Fibroblast of villous mesenchyme (primary cell): Measurements from ENCODE around the gene ARHGAP10. TPM values are rescaled to one million over a fixed set of nuclear protein-coding genes. Genes with fewer than 3 reads are reported as not detected.
A peak's percentile ranks its signal among the peaks of the same experiment; 100 is the strongest.

Source experiments
- DNase-seq: peaks from one replicate; pipeline ENCODE4 v3.0.0-alpha.2; 2010; ENCODE audit warnings: low read depth
- H3K4me3 ChIP-seq: 2 replicates; pipeline ENCODE4 v1.5.1; 2011; ENCODE audit warnings: low read depth, mild to moderate bottlenecking, low read length
- total RNA-seq: library from RNA; depleted of rRNA; stranded (reverse); fragments of >200 nt; gene quantifications from 2 replicates; pipeline ENCODE4 v1.2.3, GENCODE V29; 2012
- TF ChIP-seq, protein P1 (sequence below): IDR thresholded peaks from 2 replicates; pipeline ENCODE4 v1.5.1; 2012; ENCODE audit warnings: low read depth, mild to moderate bottlenecking, low read length; ENCODE audit not compliant: insufficient read depth

The ARHGAP10 gene
- total RNA-seq, 1 donor: 41.5 TPM

DNA sequence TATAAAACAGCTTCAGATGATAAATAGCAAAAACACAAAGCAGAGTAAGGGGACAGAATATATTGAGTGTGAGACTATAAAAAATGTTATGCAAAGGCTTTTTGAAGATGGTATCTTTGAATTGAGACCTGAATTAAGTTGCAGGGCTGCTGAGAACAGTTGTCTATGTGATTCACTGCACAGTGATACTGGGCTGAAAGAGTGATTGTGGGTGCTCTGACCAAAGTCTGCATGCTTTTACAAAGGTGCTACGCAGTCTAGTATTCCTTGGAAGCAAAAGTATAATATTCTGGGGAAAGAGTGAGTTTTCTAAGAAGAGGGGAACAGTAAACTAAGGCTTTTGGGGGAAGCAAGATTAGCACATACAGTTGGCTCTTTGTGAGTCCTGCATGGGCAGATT is 234.0 kb downstream of the ARHGAP10 start:
- no peak for DNase-seq
- TF ChIP-seq, protein P1, sequence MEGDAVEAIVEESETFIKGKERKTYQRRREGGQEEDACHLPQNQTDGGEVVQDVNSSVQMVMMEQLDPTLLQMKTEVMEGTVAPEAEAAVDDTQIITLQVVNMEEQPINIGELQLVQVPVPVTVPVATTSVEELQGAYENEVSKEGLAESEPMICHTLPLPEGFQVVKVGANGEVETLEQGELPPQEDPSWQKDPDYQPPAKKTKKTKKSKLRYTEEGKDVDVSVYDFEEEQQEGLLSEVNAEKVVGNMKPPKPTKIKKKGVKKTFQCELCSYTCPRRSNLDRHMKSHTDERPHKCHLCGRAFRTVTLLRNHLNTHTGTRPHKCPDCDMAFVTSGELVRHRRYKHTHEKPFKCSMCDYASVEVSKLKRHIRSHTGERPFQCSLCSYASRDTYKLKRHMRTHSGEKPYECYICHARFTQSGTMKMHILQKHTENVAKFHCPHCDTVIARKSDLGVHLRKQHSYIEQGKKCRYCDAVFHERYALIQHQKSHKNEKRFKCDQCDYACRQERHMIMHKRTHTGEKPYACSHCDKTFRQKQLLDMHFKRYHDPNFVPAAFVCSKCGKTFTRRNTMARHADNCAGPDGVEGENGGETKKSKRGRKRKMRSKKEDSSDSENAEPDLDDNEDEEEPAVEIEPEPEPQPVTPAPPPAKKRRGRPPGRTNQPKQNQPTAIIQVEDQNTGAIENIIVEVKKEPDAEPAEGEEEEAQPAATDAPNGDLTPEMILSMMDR: no peak
- no peak overlapping the region for H3K4me3 ChIP-seq

DNA sequence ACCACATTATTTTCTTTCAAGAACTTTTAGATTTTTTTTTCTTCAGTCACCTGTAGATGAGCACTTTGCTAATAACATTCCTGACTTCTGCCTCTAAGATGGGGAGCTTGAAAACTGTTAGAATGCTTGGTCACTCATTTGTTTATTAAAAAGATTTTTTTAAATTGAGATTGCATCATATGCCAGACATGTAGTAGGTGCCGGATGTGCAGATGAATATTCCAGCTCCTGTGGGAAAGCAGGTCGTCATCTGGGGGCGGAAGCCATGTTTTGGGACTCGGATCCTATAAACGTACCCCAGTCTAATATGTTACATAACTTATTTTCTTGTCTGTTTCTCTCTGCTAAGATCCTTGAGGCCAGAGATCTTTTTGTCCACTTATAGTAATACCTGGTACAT is 236.8 kb downstream of the ARHGAP10 start:
- DNase-seq: peak; percentile 59
- TF ChIP-seq, protein P1: no peak
- no peak overlapping the region for H3K4me3 ChIP-seq

GRCh38 chr4:147969573-147970385 is 237.9 kb downstream of the ARHGAP10 start:
- DNase-seq: peak; percentile 60
- TF ChIP-seq, protein P1: no peak
- peak overlapping the region; percentile 5 for H3K4me3 ChIP-seq

- no peak for DNase-seq
- H3K4me3 ChIP-seq: no peak overlapping the region
- TF ChIP-seq, protein P1: no peak
These were observed 239.2 kb downstream of the ARHGAP10 start for GRCh38 chr4:147971116-147971515.

DNA sequence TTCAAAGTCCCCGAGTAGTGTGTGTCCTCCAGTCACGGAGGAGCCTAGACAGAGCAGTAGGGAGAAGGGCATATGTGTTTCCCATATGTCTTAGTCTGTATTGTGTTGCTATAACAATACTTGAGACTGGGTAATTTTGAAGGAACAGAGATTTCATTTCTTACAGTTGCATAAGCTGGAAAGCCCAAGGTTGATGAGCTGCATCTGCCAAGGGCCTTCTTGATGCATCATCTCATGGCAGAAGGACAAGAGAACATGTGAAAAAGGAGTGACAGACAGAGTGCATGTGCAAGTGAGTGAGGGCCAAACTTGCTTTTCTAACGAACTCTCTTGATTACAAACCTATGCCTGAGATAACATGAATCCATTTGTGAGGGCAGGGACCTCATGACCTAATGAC is 243.4 kb downstream of the ARHGAP10 start:
- TF ChIP-seq, protein P1: no peak
- H3K4me3 ChIP-seq: no peak overlapping the region
- no peak for DNase-seq

- TF ChIP-seq, protein P1: no peak
- DNase-seq: peak; percentile 27
- no peak overlapping the region for H3K4me3 ChIP-seq
These were observed 244.3 kb downstream of the ARHGAP10 start for GRCh38 chr4:147975933-147976928.
